Ectodermal cell (in vitro differentiated cells): Measurements from ENCODE around the gene LIN7C.
A peak's percentile ranks its signal among the peaks of the same experiment; 100 is the strongest.
"Not testable (repeated sequence)": the region's sequence is repeated elsewhere in the genome, so short reads cannot be mapped to it uniquely, and the experiment has no call there.

Experiments used
- H3K27ac ChIP-seq: 2 replicates; pipeline ENCODE4 v1.7.0; 2013; ENCODE audit warnings: mild to moderate bottlenecking, low read depth, low read length; ENCODE audit not compliant: insufficient read depth, poor library complexity, severe bottlenecking
- H3K27me3 ChIP-seq: 2 replicates; pipeline ENCODE4 v1.7.0; 2013; ENCODE audit warnings: mild to moderate bottlenecking, low read length; ENCODE audit not compliant: insufficient read depth, control insufficient read depth, poor library complexity, severe bottlenecking
- H3K36me3 ChIP-seq: one replicate; pipeline ENCODE4 v1.7.0; 2013; ENCODE audit warnings: low read length; ENCODE audit not compliant: control insufficient read depth, insufficient read depth
- H3K4me1 ChIP-seq: one replicate; pipeline ENCODE4 v1.7.0; 2013; ENCODE audit warnings: low read length; ENCODE audit not compliant: control insufficient read depth, insufficient read depth
- H3K4me3 ChIP-seq: 2 replicates; pipeline ENCODE4 v1.7.0; 2013; ENCODE audit warnings: low read depth, low read length, control low read depth; ENCODE audit not compliant: insufficient read depth
- H3K9me3 ChIP-seq: 2 replicates; pipeline ENCODE4 v1.7.0; 2013; ENCODE audit warnings: mild to moderate bottlenecking, low read length, moderate library complexity; ENCODE audit not compliant: control insufficient read depth
- WGBS, 2 experiments: methylation state at CpG; one replicate each; pipeline ENCODE4 v1.1.7; 2013; ENCODE audit warnings: missing lambda C conversion rate in 2 of 2; 5-methylcytosine and 5-hydroxymethylcytosine counted together

The LIN7C gene

DNA sequence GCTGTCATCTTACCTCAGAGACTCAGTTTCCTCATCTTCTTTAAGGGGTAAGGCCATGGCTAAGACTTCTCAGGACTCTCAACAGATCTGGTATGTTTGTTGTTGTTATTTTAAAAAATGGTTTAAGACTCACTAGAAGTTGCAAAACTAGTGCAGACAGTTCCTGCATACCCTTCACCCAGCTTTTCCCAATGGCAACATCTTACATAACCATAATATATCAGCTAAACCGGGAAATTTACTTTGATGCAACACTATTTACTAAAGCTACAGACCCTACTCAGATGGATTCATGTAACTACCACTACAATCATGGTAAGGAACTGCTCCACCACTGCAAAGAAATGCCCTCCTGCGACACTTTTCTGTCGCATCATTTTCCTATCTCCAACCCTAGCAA is 54.4 kb downstream of the LIN7C start:
- Histone ChIP-seq H3K9me3 (no peaks in the 10 kb centered on the region), H3K27me3 (no peaks in the 10 kb centered on the region), H3K4me1 (peaks cover 23% of the 10 kb centered on the region), H3K36me3 (peaks cover 5% of the 10 kb centered on the region), H3K27ac (no peak overlapping the region), H3K4me3 (no peak overlapping the region)
- WGBS, 2 experiments: 95 to 97% methylated on average over 3 of the region's 3 CpGs

- Histone ChIP-seq H3K36me3 (peaks cover 7% of the 10 kb centered on the region), H3K9me3 (no peaks in the 10 kb centered on the region), H3K27me3 (no peaks in the 10 kb centered on the region), H3K4me3 (no peak overlapping the region), H3K27ac (peak overlapping the region; percentile 26), H3K4me1 (peaks cover 17% of the 10 kb centered on the region)
- WGBS, 2 experiments: 85 to 94% methylated on average over 1 of the region's 1 CpG
Measured at GRCh38 chr11:27451244-27451965, 55.2 kb downstream of the LIN7C start.

GRCh38 chr11:27448184-27448540 is 58.4 kb downstream of the LIN7C start:
- not testable (repeated sequence) for H3K36me3 ChIP-seq, H3K27ac ChIP-seq, H3K9me3 ChIP-seq, H3K4me3 ChIP-seq, H3K27me3 ChIP-seq
- H3K4me1 ChIP-seq: peaks cover 25% of the 10 kb centered on the region
- WGBS, 2 experiments: 90 to 93% methylated on average over 5 of the region's 5 CpGs

GRCh38 chr11:27447288-27448183 is 59.0 kb downstream of the LIN7C start:
- 95 to 96% methylated on average over 3 to 4 of the region's 5 CpGs for WGBS, 2 experiments
- no peaks in the 10 kb centered on the region for H3K27me3 ChIP-seq
- H3K4me3 ChIP-seq: no peak overlapping the region
- H3K4me1 ChIP-seq: peaks cover 32% of the 10 kb centered on the region
- H3K36me3 ChIP-seq: peaks cover 7% of the 10 kb centered on the region
- no peaks in the 10 kb centered on the region for H3K9me3 ChIP-seq
- H3K27ac ChIP-seq: peak overlapping the region; percentile 20

DNA sequence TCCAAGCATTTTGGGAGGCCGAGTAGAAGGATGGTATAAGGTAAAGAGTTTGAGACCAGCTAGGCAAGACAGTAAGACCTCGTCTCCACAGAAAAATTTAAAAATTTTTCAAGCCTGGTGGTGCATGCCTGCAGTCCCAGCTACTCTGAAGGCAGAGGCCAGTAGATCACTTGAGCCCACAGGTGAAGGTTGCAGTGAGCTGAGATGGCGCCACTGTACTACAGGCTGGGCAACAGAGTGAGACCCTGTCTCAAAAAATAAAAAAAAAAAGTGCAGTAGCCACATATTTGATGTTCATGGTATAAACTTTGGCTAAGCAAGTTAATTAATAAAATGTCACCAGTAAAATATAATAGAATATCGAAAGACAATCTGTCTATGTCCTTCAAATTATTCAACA is 60.9 kb downstream of the LIN7C start:
- Histone ChIP-seq H3K9me3 (no peaks in the 10 kb centered on the region), H3K4me1 (peaks cover 40% of the 10 kb centered on the region), H3K27ac (peak overlapping the region; percentile 92), H3K27me3 (no peaks in the 10 kb centered on the region), H3K36me3 (peaks cover 7% of the 10 kb centered on the region), H3K4me3 (no peak overlapping the region)
- 68 to 69% methylated on average over 3 to 4 of the region's 4 CpGs for WGBS, 2 experiments

- Histone ChIP-seq H3K4me1 (peaks cover 41% of the 10 kb centered on the region), H3K4me3 (peak overlapping the region; percentile 0), H3K36me3 (peaks cover 7% of the 10 kb centered on the region), H3K27ac (peak overlapping the region; percentile 92), H3K27me3 (no peaks in the 10 kb centered on the region), H3K9me3 (no peaks in the 10 kb centered on the region)
- WGBS, 2 experiments: 0% methylated on average over 2 of the region's 2 CpGs
Measured at GRCh38 chr11:27444801-27445215, 61.8 kb downstream of the LIN7C start.
